Endothelial cell of umbilical vein (primary cell): ENCODE data around the gene DGKH. TPM values are rescaled to one million over a fixed set of nuclear protein-coding genes. Genes with fewer than 3 reads are reported as not detected.

Experiments used
- BruUV-seq: library from RNA; stranded (reverse); fragments of 400-500 nt; replicated peaks from 2 replicates; lab custom pipeline; 2021; lab: Mats Ljungman, UMichigan
- CTCF ChIA-PET: fragments of 300-600, 350-600 bp; sonication (Branson Sonifier 250); formaldehyde crosslinking; loops from one replicate; lab custom pipeline; 2021; ENCODE audit warnings: antibody characterized with exemption, inconsistent platforms; lab: Charles Lee
- POLR2A ChIA-PET: fragments of 300-600, 350-600 bp; sonication (Branson Sonifier 250); formaldehyde crosslinking; loops from one replicate; lab custom pipeline; 2021; ENCODE audit warnings: antibody characterized with exemption, inconsistent platforms; lab: Charles Lee
- DNase-seq: peaks from one replicate; pipeline ENCODE4 v3.0.0-alpha.2; 2011; ENCODE audit warnings: low read depth, low spot score
- FAIRE-seq: peaks from 2 replicates; lab custom pipeline; 2011; peaks lifted over from hg19 to GRCh38; lab: Jason Lieb, UNC
- H2AFZ ChIP-seq: 2 replicates; pipeline ENCODE4 v1.6.0; 2012; ENCODE audit warnings: low read depth, low read length, control low read depth, inconsistent platforms
- H3K27ac ChIP-seq: 2 replicates; pipeline ENCODE4 v1.5.1; 2011; ENCODE audit warnings: low read depth, mild to moderate bottlenecking, control low read depth, low read length, moderate library complexity; ENCODE audit not compliant: insufficient read depth
- H3K27me3 ChIP-seq, 2 experiments: 2 replicates each; pipeline versions ENCODE4 v1.6.0 to v1.6.1; 2011; ENCODE audit warnings: low read length in 2 of 2, mixed read lengths in 1 of 2; ENCODE audit not compliant: control insufficient read depth in 2 of 2, insufficient read depth in 2 of 2
- H3K36me3 ChIP-seq, 2 experiments: 2 replicates in 1 of 2; 3 replicates in 1 of 2; pipeline ENCODE4 v1.5.1; 2011; ENCODE audit warnings: low read length in 2 of 2, mild to moderate bottlenecking in 1 of 2, moderate library complexity in 1 of 2; ENCODE audit not compliant: control insufficient read depth in 2 of 2, insufficient read depth in 2 of 2; ENCODE audit errors: extremely low read depth in 1 of 2
- H3K4me1 ChIP-seq: 3 replicates; pipeline ENCODE4 v1.5.1; 2011; ENCODE audit warnings: mild to moderate bottlenecking, low read length; ENCODE audit not compliant: control insufficient read depth, insufficient read depth; ENCODE audit errors: extremely low read depth
- H3K4me2 ChIP-seq: 2 replicates; pipeline ENCODE4 v1.6.1; 2011; ENCODE audit warnings: low read length, control low read depth, mixed read lengths; ENCODE audit not compliant: insufficient read depth
- H3K4me3 ChIP-seq, 3 experiments: fragments of 200-600 bp in 1 of 3; sonication (generic), shearing (Covaris generic) in 1 of 3; replicated peaks in 1 of 3; 2 replicates each; pipeline ENCODE4 v1.5.1; 2011 to 2016; ENCODE audit warnings: control low read depth in 3 of 3, low read length in 3 of 3, mild to moderate bottlenecking in 2 of 3, inconsistent platforms in 1 of 3, low read depth in 1 of 3, moderate library complexity in 1 of 3; ENCODE audit not compliant: insufficient read depth in 1 of 3
- H3K79me2 ChIP-seq: 2 replicates; pipeline ENCODE4 v1.6.0; 2012; ENCODE audit warnings: low read length, inconsistent platforms; ENCODE audit not compliant: control insufficient read depth, insufficient read depth
- H3K9ac ChIP-seq: replicated peaks from 2 replicates; pipeline ENCODE3; 2011; ENCODE audit warnings: low read length, control low read depth; ENCODE audit not compliant: insufficient read depth; ENCODE audit errors: extremely low read depth
- H3K9me1 ChIP-seq: replicated peaks from 3 replicates; pipeline ENCODE4 v1.6.0; 2011; ENCODE audit warnings: mild to moderate bottlenecking, low read length; ENCODE audit not compliant: control insufficient read depth, insufficient read depth; ENCODE audit errors: extremely low read depth
- H3K9me3 ChIP-seq: replicated peaks from 2 replicates; pipeline ENCODE4 v1.5.1; 2012; ENCODE audit warnings: low read length, inconsistent platforms; ENCODE audit not compliant: control insufficient read depth, insufficient read depth
- H4K20me1 ChIP-seq: replicated peaks from 2 replicates; pipeline ENCODE3; 2011; ENCODE audit warnings: mild to moderate bottlenecking, low read length; ENCODE audit not compliant: control insufficient read depth, insufficient read depth; ENCODE audit errors: extremely low read depth
- FOS ChIP-seq: IDR thresholded peaks from 2 replicates; pipeline ENCODE4 v1.6.1; 2011; ENCODE audit warnings: mild to moderate bottlenecking, low read length, moderate library complexity, borderline replicate concordance; ENCODE audit not compliant: insufficient read depth
- GATA2 ChIP-seq: IDR thresholded peaks from 2 replicates; pipeline ENCODE4 v1.7.0; 2011; ENCODE audit warnings: low read depth, mild to moderate bottlenecking, moderate library complexity, mixed read lengths, low read length; ENCODE audit not compliant: insufficient read length, insufficient read depth
- JUN ChIP-seq: IDR thresholded peaks from 2 replicates; pipeline ENCODE4 v1.6.1; 2011; ENCODE audit warnings: borderline replicate concordance, low read depth; ENCODE audit not compliant: insufficient read length, insufficient read depth
- dilution Hi-C: fragments of 300-500 bp; cut with MboI; formaldehyde crosslinking; loops from one replicate; pipeline ENCODE4 v1.15.0; 2019; ENCODE audit warnings: low sequenced_read_pairs; ENCODE audit not compliant: extremely low pct_ligation_motif_present
- intact Hi-C: fragments of 100-400 bp; cut with micrococcal nuclease; formaldehyde crosslinking; loops from one replicate; pipeline ENCODE4 v1.10.0; 2022
- polyA plus RNA-seq, 4 experiments: library from polyadenylated mRNA; depleted of rRNA in 3 of 4; stranded (reverse) in 3 of 4; unstranded in 1 of 4; fragments of >200 nt; gene quantifications; 2 replicates each; pipeline versions ENCODE4 v1.2.1 to v1.2.3, GENCODE V29; 2011 to 2012; ENCODE audit warnings: missing spikeins in 1 of 4
- small RNA-seq: library from RNA; depleted of rRNA; stranded (forward); fragments of <200 nt; gene quantifications from one replicate; pipeline ENCODE3, GENCODE V24; 2012; ENCODE audit warnings: low replicate concordance, low read depth; ENCODE audit not compliant: insufficient read depth, insufficient read length
- total RNA-seq: library from RNA; stranded (reverse); gene quantifications from 2 replicates; pipeline ENCODE4 v1.2.3, GENCODE V29; 2021
- TF ChIP-seq, protein P1 (sequence below), 2 donors: IDR thresholded peaks; 1 replicate in 1 of 2; 2 replicates in 1 of 2; pipeline ENCODE4 v1.5.1; 2011; ENCODE audit warnings: low read length in 2 of 2, mild to moderate bottlenecking in 2 of 2, moderate library complexity in 2 of 2, control low read depth in 1 of 2, inconsistent platforms in 1 of 2, low read depth in 1 of 2; ENCODE audit not compliant: insufficient read depth in 1 of 2; ENCODE audit errors: extremely low read depth in 1 of 2
- TF ChIP-seq, protein P2 (sequence below): IDR thresholded peaks from 2 replicates; pipeline ENCODE4 v1.6.1; 2011; ENCODE audit not compliant: insufficient read depth, insufficient read length

DGKH gene
- total and polyA plus RNA-seq, 2 donors (not counting 3 experiments of a cell fraction or from before 2014, with no cell fraction given): 4.1 to 30.1 TPM

DNA sequence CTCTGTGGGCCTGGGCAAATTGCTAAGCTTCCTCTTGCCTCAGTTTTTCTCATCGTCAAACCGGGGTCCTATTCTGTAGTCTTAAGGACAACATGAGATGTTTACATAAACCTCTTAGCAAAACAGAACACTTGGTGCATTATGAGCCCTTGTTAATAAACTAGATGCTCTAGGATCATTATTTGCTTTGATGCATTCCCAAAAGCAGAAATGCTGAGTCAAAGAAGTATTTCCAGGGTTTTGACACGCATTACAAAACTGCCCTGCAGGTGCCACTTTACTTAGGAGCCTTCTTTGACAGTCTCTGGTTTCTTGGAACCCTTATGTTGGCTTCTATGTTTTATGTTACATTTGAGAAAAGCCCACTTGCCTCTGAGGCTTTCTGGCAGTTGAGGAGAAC is 235.6 kb downstream of the DGKH start:
- Histone ChIP-seq H3K4me3 (no peak overlapping the region), H4K20me1 (no peaks in the 10 kb centered on the region), H3K9me1 (no peaks in the 10 kb centered on the region), H2AFZ (no peak overlapping the region), H3K9me3 (no peaks in the 10 kb centered on the region), H3K79me2 (peaks cover 33% of the 10 kb centered on the region), H3K27ac (no peak overlapping the region), H3K36me3 (peaks cover 2 to 5% of the 10 kb centered on the region in 2 experiments), H3K4me1 (peaks cover 6% of the 10 kb centered on the region), H3K27me3 (no peaks in the 10 kb centered on the region), H3K9ac (no peak overlapping the region), H3K4me2 (no peak overlapping the region)
- no TSS peak for BruUV-seq
- DNase-seq (no peak), FAIRE-seq (no peak)
- CTCF ChIA-PET: no interaction called here
- intact Hi-C loops (no loop called here), dilution Hi-C loops (no loop called here)
- POLR2A ChIA-PET: no interaction called here
- TF ChIP-seq JUN (no peak), FOS (no peak), GATA2 (no peak)
- TF ChIP-seq, protein P1, sequence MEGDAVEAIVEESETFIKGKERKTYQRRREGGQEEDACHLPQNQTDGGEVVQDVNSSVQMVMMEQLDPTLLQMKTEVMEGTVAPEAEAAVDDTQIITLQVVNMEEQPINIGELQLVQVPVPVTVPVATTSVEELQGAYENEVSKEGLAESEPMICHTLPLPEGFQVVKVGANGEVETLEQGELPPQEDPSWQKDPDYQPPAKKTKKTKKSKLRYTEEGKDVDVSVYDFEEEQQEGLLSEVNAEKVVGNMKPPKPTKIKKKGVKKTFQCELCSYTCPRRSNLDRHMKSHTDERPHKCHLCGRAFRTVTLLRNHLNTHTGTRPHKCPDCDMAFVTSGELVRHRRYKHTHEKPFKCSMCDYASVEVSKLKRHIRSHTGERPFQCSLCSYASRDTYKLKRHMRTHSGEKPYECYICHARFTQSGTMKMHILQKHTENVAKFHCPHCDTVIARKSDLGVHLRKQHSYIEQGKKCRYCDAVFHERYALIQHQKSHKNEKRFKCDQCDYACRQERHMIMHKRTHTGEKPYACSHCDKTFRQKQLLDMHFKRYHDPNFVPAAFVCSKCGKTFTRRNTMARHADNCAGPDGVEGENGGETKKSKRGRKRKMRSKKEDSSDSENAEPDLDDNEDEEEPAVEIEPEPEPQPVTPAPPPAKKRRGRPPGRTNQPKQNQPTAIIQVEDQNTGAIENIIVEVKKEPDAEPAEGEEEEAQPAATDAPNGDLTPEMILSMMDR (IDR thresholded peaks at IDR 0.05; ENCODE audit: extremely low read depth in 1 of 2, insufficient read depth in 1 of 2, low read depth in 1 of 2, low read length in 2 of 2): no peak
- TF ChIP-seq, protein P2, sequence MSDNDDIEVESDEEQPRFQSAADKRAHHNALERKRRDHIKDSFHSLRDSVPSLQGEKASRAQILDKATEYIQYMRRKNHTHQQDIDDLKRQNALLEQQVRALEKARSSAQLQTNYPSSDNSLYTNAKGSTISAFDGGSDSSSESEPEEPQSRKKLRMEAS: no peak

Small RNA genes within 50 kb of the gene (small RNA-seq; reads per million reads assigned to genes)
- gene RPS28P8: not detected

Other genes with a start within 250 kb of the DGKH start
- 11.3 and 12.7 TPM in 2 replicates for gene VWA8, start 87.5 kb upstream of the DGKH start, total RNA-seq
- 1.8 and 2.9 TPM in 2 replicates for gene VWA8, start 87.5 kb upstream of the DGKH start, polyA plus RNA-seq
- gene AKAP11, start 223.5 kb downstream of the DGKH start, total RNA-seq: 17.8 and 20.2 TPM in 2 replicates
- gene AKAP11, start 223.5 kb downstream of the DGKH start, polyA plus RNA-seq: 3.7 and 4.9 TPM in 2 replicates